K562 (cell line): ENCODE results near the gene KMT2A. TPM values are rescaled to one million over a fixed set of nuclear protein-coding genes. Genes with fewer than 3 reads are reported as not detected.

Source experiments
- CAMTA2 ChIP-seq: fragments of 250-450 bp; sonication (Bioruptor Pico); conservative IDR thresholded peaks from 2 replicates; pipeline ENCODE4 v1.5.1; 2022
- CCNT2 ChIP-seq: IDR thresholded peaks from 2 replicates; pipeline ENCODE4 v1.6.1; 2011; ENCODE audit warnings: borderline replicate concordance, low read depth, mild to moderate bottlenecking, moderate library complexity, mixed read lengths, low read length; ENCODE audit not compliant: insufficient read length; ENCODE audit errors: extremely low read depth
- ELF4 ChIP-seq: fragments of 450-650 bp; formaldehyde crosslinking; IDR thresholded peaks from 2 replicates; pipeline ENCODE4 v1.4.0; 2022; ENCODE audit warnings: missing genetic modification characterization
- NEUROD1 ChIP-seq: fragments of 150-350 bp; IDR thresholded peaks from 2 replicates; pipeline ENCODE4 v1.6.1; 2014; ENCODE audit warnings: borderline replicate concordance, low read length, low read depth; ENCODE audit not compliant: partially characterized antibody
- NR2C1 ChIP-seq, 2 experiments: fragments of 450-650 bp; IDR thresholded peaks; 2 replicates each; pipeline ENCODE4 v1.6.1; 2017; ENCODE audit warnings: mild to moderate bottlenecking in 2 of 2, antibody characterized with exemption in 1 of 2, inconsistent platforms in 1 of 2, missing compliant biosample characterization in 1 of 2, missing genetic modification characterization in 1 of 2
- RBM17 ChIP-seq: fragments of 200-400 bp; formaldehyde crosslinking; IDR thresholded peaks from 2 replicates; pipeline ENCODE4 v1.6.1; 2017; ENCODE audit warnings: low read depth, mild to moderate bottlenecking, low read length, borderline replicate concordance
- TCFL5 ChIP-seq: fragments of 250-450 bp; sonication (Bioruptor Pico); conservative IDR thresholded peaks from 2 replicates; pipeline ENCODE4 v1.6.1; 2021; ENCODE audit warnings: mild to moderate bottlenecking, moderate library complexity, matching md5 sums
- ZNF134 ChIP-seq: fragments of 250-450 bp; sonication (Bioruptor Pico); conservative IDR thresholded peaks from 2 replicates; pipeline ENCODE4 v1.4.0; 2020
- polyA plus RNA-seq, 8 experiments: library from polyadenylated mRNA; depleted of rRNA in 4 of 8; stranded (reverse) in 5 of 8; unstranded in 3 of 8; fragments of >200 nt; fragmentation: Nextera tagmentation in 2 of 8; fragmentation: Illumina TruSeq in 1 of 8; extraction: Ambion mirVana in 2 of 8; extraction: Trizol in 1 of 8; gene quantifications; 2 replicates each; pipeline versions ENCODE4 v1.2.1 to v1.2.3, GENCODE V29; 2011 to 2014; ENCODE audit warnings: inconsistent platforms in 1 of 8, missing spikeins in 1 of 8
- total RNA-seq, 7 experiments: library from RNA; depleted of rRNA in 6 of 7; stranded (reverse); fragments of >200 nt in 6 of 7; fragmentation: Illumina TruSeq in 2 of 7; extraction: Trizol in 2 of 7; gene quantifications; 2 replicates each; pipeline versions ENCODE4 v1.2.1 to v1.2.3, GENCODE V29; 2011 to 2021; ENCODE audit warnings: low replicate concordance in 1 of 7
- TF ChIP-seq, protein P1 (sequence below), 2 experiments: IDR thresholded peaks; 2 replicates each; pipeline ENCODE4 v1.6.1; 2011; ENCODE audit warnings: borderline replicate concordance in 1 of 2, control low read depth in 1 of 2, low read depth in 1 of 2, low read length in 1 of 2, mild to moderate bottlenecking in 1 of 2, mixed read lengths in 1 of 2, moderate library complexity in 1 of 2; ENCODE audit not compliant: insufficient read depth in 1 of 2, insufficient read length in 1 of 2, poor library complexity in 1 of 2, severe bottlenecking in 1 of 2; ENCODE audit errors: extremely low read depth in 1 of 2
- TF ChIP-seq, protein P2 (sequence below): fragments of 450-650 bp; IDR thresholded peaks from 2 replicates; pipeline ENCODE4 v1.6.1; 2016

KMT2A gene
- total and polyA plus RNA-seq, 9 of the 15 experiments (the other 6 are each of a cell fraction or from before 2014, with no cell fraction given): 9.6 to 59.9 (median 32.6) TPM

DNA sequence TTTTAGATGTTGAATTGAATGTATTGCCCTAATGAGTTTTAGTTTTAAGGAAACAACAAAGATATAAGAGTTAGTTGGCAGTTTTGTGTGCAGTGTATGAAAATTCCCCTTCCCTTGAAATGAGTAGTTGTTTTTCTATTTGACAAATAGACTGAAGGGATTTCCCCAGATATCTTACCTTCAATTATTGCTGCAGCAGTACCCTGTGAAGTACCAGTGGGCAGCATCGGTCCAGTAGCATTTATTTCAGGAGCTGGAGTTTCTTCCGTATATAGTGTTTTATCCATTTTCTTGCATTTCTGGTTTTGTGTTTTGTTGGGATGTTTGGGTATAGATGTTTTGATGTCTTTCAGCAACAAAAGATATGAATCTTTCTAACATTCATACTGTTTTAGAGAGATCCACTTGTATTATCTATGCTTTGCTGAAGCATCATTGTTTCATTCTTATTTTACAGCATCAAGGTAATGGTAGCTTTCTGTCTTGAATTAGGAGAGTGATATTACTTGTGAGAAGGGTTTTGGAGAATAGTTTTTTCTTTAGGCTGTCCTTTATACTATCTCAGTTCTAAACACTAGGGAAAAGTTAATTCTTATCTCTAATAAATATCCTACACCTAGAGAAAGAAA, 7.4 kb downstream of the KMT2A start (continued):
- TF ChIP-seq CAMTA2 (CRISPR knock-in tag) (no peak), ZNF134 (CRISPR knock-in tag) (no peak), RBM17 (no peak), ELF4 (CRISPR knock-in tag) (no peak), NEUROD1 (no peak), TCFL5 (CRISPR knock-in tag) (no peak), NR2C1 (IDR thresholded peaks at IDR 0.05) (no peak), NR2C1 (tag; IDR thresholded peaks at IDR 0.05) (no peak), CCNT2 (no peak)
- TF ChIP-seq, protein P1, sequence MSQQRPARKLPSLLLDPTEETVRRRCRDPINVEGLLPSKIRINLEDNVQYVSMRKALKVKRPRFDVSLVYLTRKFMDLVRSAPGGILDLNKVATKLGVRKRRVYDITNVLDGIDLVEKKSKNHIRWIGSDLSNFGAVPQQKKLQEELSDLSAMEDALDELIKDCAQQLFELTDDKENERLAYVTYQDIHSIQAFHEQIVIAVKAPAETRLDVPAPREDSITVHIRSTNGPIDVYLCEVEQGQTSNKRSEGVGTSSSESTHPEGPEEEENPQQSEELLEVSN (IDR thresholded peaks at IDR 0.05; ENCODE audit: borderline replicate concordance in 1 of 2, extremely low read depth in 1 of 2, insufficient read depth in 1 of 2, insufficient read length in 1 of 2, low read depth in 1 of 2, low read length in 1 of 2, poor library complexity in 1 of 2, severe bottlenecking in 1 of 2): no peak
- TF ChIP-seq, protein P2, sequence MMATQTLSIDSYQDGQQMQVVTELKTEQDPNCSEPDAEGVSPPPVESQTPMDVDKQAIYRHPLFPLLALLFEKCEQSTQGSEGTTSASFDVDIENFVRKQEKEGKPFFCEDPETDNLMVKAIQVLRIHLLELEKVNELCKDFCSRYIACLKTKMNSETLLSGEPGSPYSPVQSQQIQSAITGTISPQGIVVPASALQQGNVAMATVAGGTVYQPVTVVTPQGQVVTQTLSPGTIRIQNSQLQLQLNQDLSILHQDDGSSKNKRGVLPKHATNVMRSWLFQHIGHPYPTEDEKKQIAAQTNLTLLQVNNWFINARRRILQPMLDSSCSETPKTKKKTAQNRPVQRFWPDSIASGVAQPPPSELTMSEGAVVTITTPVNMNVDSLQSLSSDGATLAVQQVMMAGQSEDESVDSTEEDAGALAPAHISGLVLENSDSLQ: no peak
